ENCODE measurements around the gene BPIFB1.

The BPIFB1 gene

GRCh38 chr20:33281550-33282146 is 1.4 kb upstream of the BPIFB1 start:
- H3K4me3 ChIP-seq (ENCODE audit: low read length) = no peak overlapping the region
- no peak for TF ChIP-seq CTCF (conservative IDR thresholded peaks at IDR 0.05; ENCODE audit: low read length)
- DNase-seq (ENCODE audit: low read depth) = no peak

GRCh38 chr20:33282196-33282934 is 649 bp upstream of the BPIFB1 start:
- DNase-seq (ENCODE audit: low read depth) = no peak
- TF ChIP-seq CTCF (conservative IDR thresholded peaks at IDR 0.05; ENCODE audit: low read length) = no peak
- H3K4me3 ChIP-seq (ENCODE audit: low read length) = no peak overlapping the region

GRCh38 chr20:33284284-33284683 is 1.3 kb downstream of the BPIFB1 start:
- no peak overlapping the region for H3K4me3 ChIP-seq (ENCODE audit: low read length)
- no peak for DNase-seq (ENCODE audit: low read depth)
- TF ChIP-seq CTCF (conservative IDR thresholded peaks at IDR 0.05; ENCODE audit: low read length) = no peak

GRCh38 chr20:33284937-33285336 is 1.9 kb downstream of the BPIFB1 start:
- DNase-seq (ENCODE audit: low read depth) = no peak
- no peak for TF ChIP-seq CTCF (conservative IDR thresholded peaks at IDR 0.05; ENCODE audit: low read length)
- H3K4me3 ChIP-seq (ENCODE audit: low read length) = no peak overlapping the region

- no peak for TF ChIP-seq CTCF (conservative IDR thresholded peaks at IDR 0.05; ENCODE audit: low read length)
- DNase-seq (ENCODE audit: low read depth) = no peak
- H3K4me3 ChIP-seq (ENCODE audit: low read length) = no peak overlapping the region
Measured at GRCh38 chr20:33285861-33286495, 3.0 kb downstream of the BPIFB1 start.

GRCh38 chr20:33287884-33288283 is 4.9 kb downstream of the BPIFB1 start:
- no peak for TF ChIP-seq CTCF (conservative IDR thresholded peaks at IDR 0.05; ENCODE audit: low read length)
- no peak for DNase-seq (ENCODE audit: low read depth)
- H3K4me3 ChIP-seq (ENCODE audit: low read length) = no peak overlapping the region

GRCh38 chr20:33290852-33291251 is 7.8 kb downstream of the BPIFB1 start:
- no peak overlapping the region for H3K4me3 ChIP-seq (ENCODE audit: low read length)
- DNase-seq (ENCODE audit: low read depth) = no peak
- no peak for TF ChIP-seq CTCF (conservative IDR thresholded peaks at IDR 0.05; ENCODE audit: low read length)

Measured in AG10803 (cell line).